PC-3 (cell line): Measurements from ENCODE around the gene USP25.

Experiments
- CTCF ChIP-seq: fragments of 300-600 bp; sonication (generic); conservative IDR thresholded peaks from 2 replicates; pipeline ENCODE4 v1.5.1; 2017; ENCODE audit warnings: antibody characterized with exemption, low read depth, mild to moderate bottlenecking, low read length
- EZH2 ChIP-seq: fragments of 300-600 bp; sonication (generic); IDR thresholded peaks from one replicate; pipeline ENCODE4 v1.6.1; 2017; ENCODE audit warnings: antibody characterized with exemption, mild to moderate bottlenecking, low read length; ENCODE audit not compliant: unreplicated experiment
- EZH2phosphoT487 ChIP-seq: fragments of 300-600 bp; sonication (generic); IDR thresholded peaks from 2 replicates; pipeline ENCODE4 v1.6.1; 2018; ENCODE audit warnings: mild to moderate bottlenecking, antibody characterized with exemption, low read length, borderline replicate concordance

- TF ChIP-seq CTCF (no peak), EZH2 (no peak), EZH2phosphoT487 (no peak)
Observed at GRCh38 chr21:15729346-15729673, 472 bp upstream of the USP25 start.
